Measurements from ENCODE around the gene KCNAB1. TPM values are rescaled to one million over a fixed set of nuclear protein-coding genes. Genes with fewer than 3 reads are reported as not detected.
A peak's percentile ranks its signal among the peaks of the same experiment; 100 is the strongest.

Gene KCNAB1
- total RNA-seq, 1 donor from 2014 or later, result 0.79 TPM

- Mint-ChIP-seq H3K27me3 (ENCODE audit: low read depth) (no peaks in the 10 kb centered on the region), H3K9me3 (no peaks in the 10 kb centered on the region), H3K27ac (ENCODE audit: unreplicated experiment) (peak overlapping the region; percentile 10), H3K4me1 (no peaks in the 10 kb centered on the region), H3K4me3 (no peak overlapping the region), H3K36me3 (ENCODE audit: low read depth) (no peaks in the 10 kb centered on the region)
- TF ChIP-seq CTCF (conservative IDR thresholded peaks at IDR 0.05), result no peak
- DNase-seq (ENCODE audit: low read depth, low spot score), result no peak
These were observed 61.1 kb downstream of the KCNAB1 start for GRCh38 chr3:156181509-156181908.

GRCh38 chr3:156183396-156183795 lies 63.0 kb downstream of the KCNAB1 start:
- Mint-ChIP-seq H3K27ac (ENCODE audit: unreplicated experiment) (no peak overlapping the region), H3K4me1 (no peaks in the 10 kb centered on the region), H3K9me3 (no peaks in the 10 kb centered on the region), H3K27me3 (ENCODE audit: low read depth) (no peaks in the 10 kb centered on the region), H3K4me3 (no peak overlapping the region), H3K36me3 (ENCODE audit: low read depth) (no peaks in the 10 kb centered on the region)
- DNase-seq (ENCODE audit: low read depth, low spot score), result no peak
- TF ChIP-seq CTCF (conservative IDR thresholded peaks at IDR 0.05), result no peak

- no peak for TF ChIP-seq CTCF (conservative IDR thresholded peaks at IDR 0.05)
- DNase-seq (ENCODE audit: low read depth, low spot score), result no peak
- Mint-ChIP-seq H3K9me3 (no peaks in the 10 kb centered on the region), H3K27me3 (ENCODE audit: low read depth) (no peaks in the 10 kb centered on the region), H3K27ac (ENCODE audit: unreplicated experiment) (no peak overlapping the region), H3K4me3 (no peak overlapping the region), H3K36me3 (ENCODE audit: low read depth) (no peaks in the 10 kb centered on the region), H3K4me1 (no peaks in the 10 kb centered on the region)
These were observed 63.8 kb downstream of the KCNAB1 start for GRCh38 chr3:156184156-156184555.

- Mint-ChIP-seq H3K27ac (ENCODE audit: unreplicated experiment) (no peak overlapping the region), H3K27me3 (ENCODE audit: low read depth) (no peaks in the 10 kb centered on the region), H3K9me3 (no peaks in the 10 kb centered on the region), H3K4me3 (no peak overlapping the region), H3K4me1 (no peaks in the 10 kb centered on the region), H3K36me3 (ENCODE audit: low read depth) (no peaks in the 10 kb centered on the region)
- no peak for DNase-seq (ENCODE audit: low read depth, low spot score)
- TF ChIP-seq CTCF (conservative IDR thresholded peaks at IDR 0.05), result no peak
These were observed 66.9 kb downstream of the KCNAB1 start for GRCh38 chr3:156187146-156187769.

- Mint-ChIP-seq H3K9me3 (peaks cover 3% of the 10 kb centered on the region), H3K27ac (ENCODE audit: unreplicated experiment) (no peak overlapping the region), H3K36me3 (ENCODE audit: low read depth) (no peaks in the 10 kb centered on the region), H3K4me1 (no peaks in the 10 kb centered on the region), H3K4me3 (no peak overlapping the region), H3K27me3 (ENCODE audit: low read depth) (no peaks in the 10 kb centered on the region)
- no peak for DNase-seq (ENCODE audit: low read depth, low spot score)
- TF ChIP-seq CTCF (conservative IDR thresholded peaks at IDR 0.05), result no peak
These were observed 68.4 kb downstream of the KCNAB1 start for GRCh38 chr3:156188757-156189156.

Measured in neural crest cell (in vitro differentiated cells).